Activated naive CD8-positive, alpha-beta T cell (primary cell): ENCODE data around the gene KRTAP16-1.
A peak's percentile ranks its signal among the peaks of the same experiment; 100 is the strongest.

Source experiments
- H3K27ac Mint-ChIP-seq: one replicate; pipeline ENCODE4 v1.8.0; 2021; ENCODE audit warnings: mixed read lengths
- H3K27me3 Mint-ChIP-seq: one replicate; pipeline ENCODE4 v1.8.0; 2021; ENCODE audit warnings: mixed read lengths
- H3K36me3 Mint-ChIP-seq: one replicate; pipeline ENCODE4 v1.8.0; 2021; ENCODE audit warnings: mixed read lengths
- H3K4me1 Mint-ChIP-seq: one replicate; pipeline ENCODE4 v1.8.0; 2021; ENCODE audit warnings: low read depth, mixed read lengths
- H3K4me3 Mint-ChIP-seq: one replicate; pipeline ENCODE4 v1.8.0; 2021; ENCODE audit warnings: mild to moderate bottlenecking, mixed read lengths
- H3K9me3 Mint-ChIP-seq: one replicate; pipeline ENCODE4 v1.8.0; 2021; ENCODE audit warnings: low read depth, mixed read lengths

KRTAP16-1 gene

GRCh38 chr17:41335747-41336146, 26.6 kb upstream of the KRTAP16-1 start:
- peaks cover 72% of the 10 kb centered on the region for H3K4me1 Mint-ChIP-seq
- H3K36me3 Mint-ChIP-seq = no peaks in the 10 kb centered on the region
- no peaks in the 10 kb centered on the region for H3K9me3 Mint-ChIP-seq
- no peak overlapping the region for H3K4me3 Mint-ChIP-seq
- H3K27me3 Mint-ChIP-seq = no peaks in the 10 kb centered on the region
- H3K27ac Mint-ChIP-seq = no peak overlapping the region

- no peaks in the 10 kb centered on the region for H3K27me3 Mint-ChIP-seq
- H3K4me3 Mint-ChIP-seq = no peak overlapping the region
- H3K36me3 Mint-ChIP-seq = no peaks in the 10 kb centered on the region
- H3K9me3 Mint-ChIP-seq = no peaks in the 10 kb centered on the region
- peaks cover 61% of the 10 kb centered on the region for H3K4me1 Mint-ChIP-seq
- H3K27ac Mint-ChIP-seq = no peak overlapping the region
These were observed 25.5 kb upstream of the KRTAP16-1 start for GRCh38 chr17:41334385-41335305.

- H3K27ac Mint-ChIP-seq = no peak overlapping the region
- H3K9me3 Mint-ChIP-seq = no peaks in the 10 kb centered on the region
- H3K4me1 Mint-ChIP-seq = peaks cover 55% of the 10 kb centered on the region
- no peaks in the 10 kb centered on the region for H3K36me3 Mint-ChIP-seq
- peak overlapping the region; percentile 25 for H3K4me3 Mint-ChIP-seq
- no peaks in the 10 kb centered on the region for H3K27me3 Mint-ChIP-seq
These were observed 24.7 kb upstream of the KRTAP16-1 start for GRCh38 chr17:41333836-41334235.

- Mint-ChIP-seq H3K4me1 (peaks cover 53% of the 10 kb centered on the region), H3K27me3 (no peaks in the 10 kb centered on the region), H3K9me3 (no peaks in the 10 kb centered on the region), H3K27ac (no peak overlapping the region), H3K36me3 (no peaks in the 10 kb centered on the region), H3K4me3 (no peak overlapping the region)
These were observed 24.0 kb upstream of the KRTAP16-1 start for GRCh38 chr17:41333098-41333497.

- Mint-ChIP-seq H3K4me3 (no peak overlapping the region), H3K4me1 (peaks cover 48% of the 10 kb centered on the region), H3K27ac (no peak overlapping the region), H3K36me3 (no peaks in the 10 kb centered on the region), H3K27me3 (no peaks in the 10 kb centered on the region), H3K9me3 (no peaks in the 10 kb centered on the region)
These were observed 23.1 kb upstream of the KRTAP16-1 start for GRCh38 chr17:41332239-41332638.

- Mint-ChIP-seq H3K27ac (no peak overlapping the region), H3K4me1 (peaks cover 53% of the 10 kb centered on the region), H3K27me3 (no peaks in the 10 kb centered on the region), H3K4me3 (no peak overlapping the region), H3K36me3 (no peaks in the 10 kb centered on the region), H3K9me3 (no peaks in the 10 kb centered on the region)
These were observed 22.5 kb upstream of the KRTAP16-1 start for GRCh38 chr17:41331606-41332005.

GRCh38 chr17:41329279-41329948, 20.3 kb upstream of the KRTAP16-1 start:
- H3K9me3 Mint-ChIP-seq = no peaks in the 10 kb centered on the region
- H3K4me3 Mint-ChIP-seq = no peak overlapping the region
- peaks cover 48% of the 10 kb centered on the region for H3K4me1 Mint-ChIP-seq
- no peak overlapping the region for H3K27ac Mint-ChIP-seq
- no peaks in the 10 kb centered on the region for H3K36me3 Mint-ChIP-seq
- no peaks in the 10 kb centered on the region for H3K27me3 Mint-ChIP-seq

GRCh38 chr17:41328207-41328606, 19.1 kb upstream of the KRTAP16-1 start:
- no peaks in the 10 kb centered on the region for H3K36me3 Mint-ChIP-seq
- no peak overlapping the region for H3K4me3 Mint-ChIP-seq
- no peak overlapping the region for H3K27ac Mint-ChIP-seq
- peaks cover 49% of the 10 kb centered on the region for H3K4me1 Mint-ChIP-seq
- H3K9me3 Mint-ChIP-seq = no peaks in the 10 kb centered on the region
- H3K27me3 Mint-ChIP-seq = no peaks in the 10 kb centered on the region

GRCh38 chr17:41327411-41328120, 18.5 kb upstream of the KRTAP16-1 start:
- H3K4me1 Mint-ChIP-seq = peaks cover 52% of the 10 kb centered on the region
- no peaks in the 10 kb centered on the region for H3K36me3 Mint-ChIP-seq
- no peaks in the 10 kb centered on the region for H3K9me3 Mint-ChIP-seq
- no peak overlapping the region for H3K27ac Mint-ChIP-seq
- H3K4me3 Mint-ChIP-seq = peak overlapping the region; percentile 35
- no peaks in the 10 kb centered on the region for H3K27me3 Mint-ChIP-seq

- no peaks in the 10 kb centered on the region for H3K27me3 Mint-ChIP-seq
- H3K9me3 Mint-ChIP-seq = no peaks in the 10 kb centered on the region
- no peak overlapping the region for H3K27ac Mint-ChIP-seq
- H3K4me1 Mint-ChIP-seq = peaks cover 59% of the 10 kb centered on the region
- no peaks in the 10 kb centered on the region for H3K36me3 Mint-ChIP-seq
- H3K4me3 Mint-ChIP-seq = peak overlapping the region; percentile 40
These were observed 17.4 kb upstream of the KRTAP16-1 start for GRCh38 chr17:41326173-41327145.

- Mint-ChIP-seq H3K9me3 (no peaks in the 10 kb centered on the region), H3K27me3 (no peaks in the 10 kb centered on the region), H3K4me1 (peaks cover 63% of the 10 kb centered on the region), H3K27ac (no peak overlapping the region), H3K4me3 (no peak overlapping the region), H3K36me3 (peaks cover under 1% of the 10 kb centered on the region)
These were observed 16.5 kb upstream of the KRTAP16-1 start for GRCh38 chr17:41325611-41326010.

GRCh38 chr17:41325126-41325525, 16.0 kb upstream of the KRTAP16-1 start:
- peaks cover 5% of the 10 kb centered on the region for H3K36me3 Mint-ChIP-seq
- peaks cover 63% of the 10 kb centered on the region for H3K4me1 Mint-ChIP-seq
- H3K9me3 Mint-ChIP-seq = peaks cover under 1% of the 10 kb centered on the region
- H3K27me3 Mint-ChIP-seq = no peaks in the 10 kb centered on the region
- no peak overlapping the region for H3K4me3 Mint-ChIP-seq
- H3K27ac Mint-ChIP-seq = no peak overlapping the region

GRCh38 chr17:41324180-41325075, 15.3 kb upstream of the KRTAP16-1 start:
- peaks cover 10% of the 10 kb centered on the region for H3K36me3 Mint-ChIP-seq
- H3K4me1 Mint-ChIP-seq = peaks cover 64% of the 10 kb centered on the region
- no peak overlapping the region for H3K27ac Mint-ChIP-seq
- peaks cover 8% of the 10 kb centered on the region for H3K9me3 Mint-ChIP-seq
- no peaks in the 10 kb centered on the region for H3K27me3 Mint-ChIP-seq
- no peak overlapping the region for H3K4me3 Mint-ChIP-seq
